ENCODE results near the gene RMC1.

DNA sequence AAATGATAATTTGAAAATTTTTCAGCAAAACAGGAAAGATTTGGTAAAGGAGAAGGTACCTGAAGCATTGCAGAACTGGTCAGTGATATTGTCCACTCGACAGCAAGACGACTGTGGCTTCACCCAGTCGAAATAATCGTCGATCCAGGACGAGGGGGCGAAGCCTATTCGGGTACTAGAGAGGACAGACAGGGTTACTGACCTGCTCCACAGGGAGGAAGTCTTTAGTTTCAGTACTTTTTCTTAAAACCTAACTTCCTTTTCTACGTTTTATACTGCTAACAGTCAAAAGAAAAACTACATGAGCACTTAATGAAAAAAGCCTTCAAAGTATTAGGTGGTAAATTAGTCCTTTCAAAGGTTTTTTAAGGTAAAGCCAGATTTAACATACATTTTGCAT lies 36.0 kb downstream of the RMC1 start:
- TF ChIP-seq EZH2 (IDR thresholded peaks at IDR 0.05) (no peak), POLR2AphosphoS5 (IDR thresholded peaks at IDR 0.05; ENCODE audit: borderline replicate concordance, low read depth, low read length) (no peak), FOXP2 (optimal IDR thresholded peaks at IDR 0.05; ENCODE audit: control extremely low read depth, extremely low read length, insufficient read depth) (no peak)

Measured in SK-N-MC (cell line).